Endothelial cell of hepatic sinusoid (primary cell): ENCODE results near the gene FMN1.

Experiments used
- in situ Hi-C: cut with HindIII; loops from 2 replicates; pipeline ENCODE4 v1.10.0; 2017; ENCODE audit warnings: low sequenced_read_pairs

Gene FMN1

DNA sequence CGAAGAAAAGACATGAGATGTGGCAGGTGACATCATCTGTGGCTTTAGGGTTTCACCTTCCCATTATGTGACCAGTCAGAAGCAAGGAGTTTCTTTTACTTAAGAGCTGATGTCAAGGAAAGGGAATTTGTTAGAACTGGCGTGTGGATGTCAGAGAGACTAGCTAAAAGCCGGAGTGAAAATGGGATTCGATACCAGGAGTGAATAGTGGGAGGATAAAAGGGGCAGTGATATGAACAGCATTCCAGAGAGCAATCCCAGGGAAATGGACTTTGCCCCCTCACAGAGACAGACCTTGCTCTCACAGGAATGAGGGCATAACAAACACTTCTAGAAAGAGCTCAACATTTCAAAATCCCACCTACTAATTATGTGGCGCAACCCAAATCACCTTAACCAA is 5.9 kb upstream of the FMN1 start:
- in situ Hi-C loops = no loop called here

DNA sequence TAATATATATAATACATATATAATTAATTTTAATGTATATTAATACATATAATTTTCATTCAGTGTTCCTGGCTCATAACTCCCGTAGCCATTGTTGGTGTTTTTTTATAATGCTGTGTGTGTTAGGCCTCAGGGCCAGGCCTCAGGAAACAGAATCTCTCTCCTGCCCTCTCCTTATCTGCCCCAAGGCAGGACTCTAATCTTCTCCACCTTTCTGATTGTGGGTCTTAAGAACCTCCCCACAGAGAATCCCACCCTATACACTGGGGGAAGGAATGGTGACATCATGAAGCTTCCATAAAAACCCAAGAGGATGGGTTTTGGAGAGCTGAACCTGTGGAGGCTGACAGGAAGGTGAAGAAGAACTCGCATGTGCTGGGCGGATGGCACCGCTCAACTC is 4.0 kb upstream of the FMN1 start:
- in situ Hi-C loops = no loop called here

DNA sequence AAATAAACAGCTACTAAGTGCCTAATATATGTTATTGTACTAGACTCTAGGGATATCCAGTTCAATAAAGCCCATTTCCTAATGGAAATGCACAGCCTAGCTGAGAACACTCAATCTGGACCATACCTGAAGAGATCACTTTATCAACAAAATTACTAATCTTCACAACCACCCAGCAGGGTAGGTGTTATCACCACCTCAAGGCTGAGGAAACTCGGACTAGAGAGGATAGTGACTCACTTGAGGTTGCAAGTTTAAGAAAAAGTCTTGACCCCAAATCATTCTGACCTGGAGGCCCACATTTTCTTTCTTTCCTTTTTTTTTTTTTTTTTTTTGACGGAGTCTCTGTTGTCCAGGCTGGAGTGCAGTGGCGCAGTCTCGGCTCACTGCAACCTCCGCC is 3.1 kb upstream of the FMN1 start:
- in situ Hi-C loops = no loop called here

DNA sequence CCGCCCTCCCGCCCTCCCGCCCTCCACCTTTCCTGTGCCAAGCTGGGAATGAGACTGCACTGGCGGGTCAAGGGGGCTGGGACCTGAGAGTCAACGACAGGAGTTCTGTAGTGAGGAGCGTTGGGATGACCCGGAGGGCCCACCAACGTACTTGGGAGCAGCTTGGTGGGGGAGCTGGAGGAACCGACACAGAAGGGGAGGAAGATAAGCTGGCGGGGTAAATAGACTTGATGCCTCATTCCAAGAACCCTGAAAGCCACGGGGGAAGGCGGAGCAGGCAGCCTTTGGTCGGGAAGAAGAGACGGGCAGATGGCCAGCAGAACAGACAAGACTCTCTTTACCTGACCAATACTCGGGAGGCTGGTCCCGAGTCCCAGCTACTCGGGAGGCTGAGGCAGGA is 277 bp downstream of the FMN1 start:
- in situ Hi-C loops = no loop called here

DNA sequence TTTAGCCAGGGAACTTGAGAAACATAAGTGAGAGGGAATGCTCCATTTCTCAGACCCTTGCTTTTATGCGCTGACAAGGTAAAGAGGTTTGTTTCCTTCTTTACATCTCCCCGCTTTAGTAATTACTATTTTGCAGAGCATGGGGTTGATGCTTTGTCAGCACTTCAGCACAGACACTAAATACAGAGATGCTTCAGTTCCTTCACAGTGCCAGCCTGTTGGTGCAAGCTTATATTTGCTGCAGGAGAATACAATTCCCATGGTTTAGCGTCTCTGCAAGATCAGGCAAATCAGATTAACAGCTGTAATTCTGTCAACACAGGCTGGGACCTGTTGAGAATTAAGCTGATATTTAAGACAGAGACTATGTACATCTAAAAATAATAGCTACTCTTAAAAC is 2.9 kb downstream of the FMN1 start:
- in situ Hi-C loops = no loop called here

DNA sequence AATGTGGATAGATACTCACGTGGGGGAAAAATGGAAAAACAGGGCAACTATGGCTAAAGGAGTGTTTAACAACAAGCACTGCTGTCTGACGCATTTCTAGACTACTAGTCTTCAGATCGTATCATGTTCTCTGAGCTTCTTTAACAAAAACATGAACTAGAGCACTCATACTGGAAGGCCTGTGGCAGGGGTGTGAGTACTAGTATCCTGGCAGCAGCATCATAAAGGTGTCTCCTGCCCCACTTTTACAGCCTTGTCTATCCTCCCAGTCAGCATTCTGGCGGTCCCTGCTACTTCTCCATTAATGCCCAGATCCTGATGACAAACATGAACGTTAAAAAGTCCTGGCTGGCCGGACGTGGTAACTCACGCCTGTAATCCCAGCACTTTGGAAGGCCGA is 4.0 kb downstream of the FMN1 start:
- in situ Hi-C loops = no loop called here

DNA sequence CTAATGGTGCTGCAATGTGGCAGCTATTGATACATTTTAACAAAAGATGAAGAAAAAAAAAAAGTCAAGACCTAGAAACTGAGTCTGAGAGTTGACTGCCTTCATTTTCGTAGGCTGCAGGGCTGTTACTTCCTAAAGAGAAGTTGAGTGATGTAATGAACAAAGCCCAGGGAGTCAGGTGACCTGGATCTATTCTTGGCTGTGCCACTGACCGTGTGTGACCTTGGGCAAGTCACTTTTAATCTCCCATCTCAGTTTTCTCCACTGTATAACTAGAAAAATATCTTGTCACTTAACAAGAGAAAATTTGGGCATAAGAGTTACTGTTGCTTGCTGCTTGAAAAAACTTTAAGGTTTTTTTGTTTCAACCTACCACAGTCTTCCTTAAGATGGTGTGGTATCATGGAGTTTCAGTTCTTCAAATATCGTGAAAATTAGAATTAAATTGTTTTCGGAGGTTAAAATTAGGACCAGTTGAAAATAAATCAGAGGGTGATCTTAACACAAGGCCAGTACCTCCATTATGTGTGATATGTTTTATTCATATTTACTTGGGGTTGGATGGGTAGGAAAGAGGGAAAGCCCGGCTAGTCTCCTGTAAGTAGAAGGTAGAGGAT is 5.8 kb downstream of the FMN1 start:
- in situ Hi-C loops = no loop called here

DNA sequence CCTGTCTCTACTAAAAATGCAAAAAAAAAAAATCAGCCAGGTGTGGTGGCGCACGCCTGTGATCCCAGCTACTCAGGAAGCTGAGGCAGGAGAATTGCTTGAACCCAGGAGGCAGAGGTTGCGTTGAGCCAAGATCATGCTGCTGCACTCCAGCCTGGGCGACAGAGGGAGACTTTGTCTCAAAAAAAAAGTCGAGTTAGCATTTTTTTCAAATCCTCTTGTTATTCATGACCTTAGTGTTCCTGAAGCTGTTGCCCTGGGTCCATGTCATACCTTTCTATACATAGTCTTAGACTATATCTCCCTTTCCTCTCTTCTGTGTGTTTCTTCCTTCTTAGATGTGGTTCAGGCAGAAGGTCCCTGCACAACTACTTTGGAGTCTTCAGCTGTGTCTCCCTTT is 6.4 kb downstream of the FMN1 start:
- in situ Hi-C loops = no loop called here

DNA sequence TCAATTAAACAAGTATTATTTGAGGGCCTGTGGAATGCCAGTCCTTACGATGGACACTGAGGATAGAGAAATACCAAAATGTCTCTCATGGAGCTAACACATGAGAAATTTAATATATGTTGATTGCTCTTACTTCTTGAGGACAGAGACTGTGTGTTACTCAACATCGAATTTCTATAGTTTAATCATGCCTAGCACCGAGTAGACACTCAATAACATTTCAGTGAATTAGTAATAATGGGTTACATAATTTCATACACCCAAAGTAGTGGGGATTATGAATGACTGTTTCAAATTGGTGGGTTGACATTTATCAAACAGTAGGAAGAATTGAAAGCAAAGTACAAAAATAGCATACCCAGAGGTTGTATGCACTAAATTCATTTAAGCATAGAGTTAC is 11.2 kb downstream of the FMN1 start:
- in situ Hi-C loops = no loop called here

DNA sequence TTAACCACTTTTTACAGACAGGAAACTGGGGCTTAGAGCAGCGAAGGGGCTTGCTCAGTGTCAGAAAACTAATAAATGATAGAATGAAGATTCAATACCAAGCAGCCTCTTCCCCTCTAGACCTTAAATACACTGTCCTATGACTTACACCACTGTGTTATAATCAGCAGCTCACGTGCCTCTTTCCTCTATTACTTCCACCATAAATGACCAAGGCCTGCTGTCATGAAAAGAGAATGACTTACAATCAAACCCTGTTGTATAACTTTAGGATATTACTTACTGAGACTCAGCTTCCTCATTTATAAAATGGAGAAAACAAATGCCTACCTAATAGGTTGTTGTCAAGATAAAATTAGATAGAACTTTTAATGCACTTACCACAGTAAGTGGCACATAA is 11.6 kb downstream of the FMN1 start:
- in situ Hi-C loops = no loop called here

DNA sequence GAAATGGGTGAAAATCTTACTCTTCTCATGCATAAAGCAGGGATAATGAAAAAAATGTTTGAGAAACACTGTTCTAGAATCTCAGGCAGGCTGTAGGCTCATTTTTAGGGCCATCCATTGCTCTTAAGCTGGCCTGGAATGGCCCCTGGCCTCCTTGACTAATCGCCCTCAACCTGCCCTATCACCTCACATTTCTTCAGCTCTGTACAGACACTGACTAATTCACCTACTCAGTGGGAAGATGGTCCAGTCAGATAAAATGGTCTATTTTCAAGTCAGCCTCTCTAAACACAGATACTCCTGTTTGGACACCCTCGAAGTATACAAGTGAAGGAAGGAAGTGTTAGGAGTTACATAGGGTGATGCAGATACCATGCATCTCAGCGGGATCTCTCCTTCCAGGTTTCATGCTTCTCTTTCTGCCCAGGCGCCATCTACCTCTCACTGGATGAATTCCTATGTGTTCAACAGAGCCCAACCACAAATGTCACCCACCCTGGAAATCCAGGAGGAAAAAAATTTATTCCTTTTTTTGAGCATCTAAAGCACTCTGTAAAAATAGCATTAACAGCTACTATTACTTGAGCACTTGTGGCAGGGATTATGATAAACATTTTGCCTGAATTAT is 12.1 kb downstream of the FMN1 start:
- in situ Hi-C loops = no loop called here

DNA sequence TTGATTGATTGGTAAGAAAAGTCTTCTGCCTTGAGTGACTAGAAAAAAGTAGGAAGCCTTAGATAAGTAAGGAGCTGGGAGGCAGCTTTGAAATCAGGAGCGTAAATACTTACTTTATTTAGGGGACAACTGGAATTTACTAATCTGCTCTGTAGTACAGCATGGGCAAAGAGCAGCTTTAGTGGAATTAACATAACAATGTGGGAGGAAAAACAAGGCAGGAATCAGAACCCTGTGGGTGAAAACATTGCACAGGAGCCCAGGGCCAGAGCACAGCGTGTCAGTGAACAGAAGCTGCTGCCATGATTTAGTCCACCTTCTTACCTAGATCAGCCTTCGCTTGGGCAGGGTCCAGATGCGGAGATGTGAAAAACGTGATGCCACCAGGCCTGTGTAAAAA is 14.6 kb downstream of the FMN1 start:
- in situ Hi-C loops = no loop called here

DNA sequence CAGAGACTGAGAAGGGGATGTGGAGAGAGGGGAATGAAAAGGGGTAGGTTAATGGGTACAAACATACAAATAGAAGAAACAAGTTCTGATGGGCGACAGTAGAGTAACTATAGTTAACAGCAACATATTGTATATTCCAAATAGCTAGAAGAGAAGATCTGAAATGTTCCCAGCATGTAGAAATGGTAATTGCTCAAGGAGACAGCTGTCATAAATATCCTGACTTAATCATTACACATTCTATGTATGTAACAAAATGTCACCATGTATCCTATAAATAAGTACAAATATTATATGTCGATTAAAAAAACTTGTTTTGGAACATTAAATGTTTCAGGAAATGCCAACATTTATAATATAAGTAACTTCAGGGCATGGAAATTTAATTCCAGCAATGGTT is 23.3 kb downstream of the FMN1 start:
- in situ Hi-C loops = no loop called here

DNA sequence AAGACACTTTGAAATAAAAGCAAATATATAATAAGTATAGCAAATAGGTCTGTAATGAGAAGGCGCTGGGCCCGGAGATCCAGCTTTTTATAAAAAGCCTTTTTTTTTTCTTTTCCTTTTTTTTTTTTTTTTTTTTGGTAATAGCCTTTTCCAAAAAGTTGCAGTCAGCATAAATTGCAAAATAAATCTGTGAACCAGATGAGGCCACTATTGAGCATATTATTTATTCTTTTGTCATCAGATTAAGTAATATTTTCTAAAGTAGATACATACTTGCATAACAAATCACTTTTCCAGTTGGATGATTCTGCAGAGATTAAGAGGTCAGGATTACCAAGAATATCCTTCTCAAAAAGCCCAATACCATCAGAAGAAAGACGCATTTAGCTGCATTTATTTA is 24.9 kb downstream of the FMN1 start:
- in situ Hi-C loops = no loop called here

DNA sequence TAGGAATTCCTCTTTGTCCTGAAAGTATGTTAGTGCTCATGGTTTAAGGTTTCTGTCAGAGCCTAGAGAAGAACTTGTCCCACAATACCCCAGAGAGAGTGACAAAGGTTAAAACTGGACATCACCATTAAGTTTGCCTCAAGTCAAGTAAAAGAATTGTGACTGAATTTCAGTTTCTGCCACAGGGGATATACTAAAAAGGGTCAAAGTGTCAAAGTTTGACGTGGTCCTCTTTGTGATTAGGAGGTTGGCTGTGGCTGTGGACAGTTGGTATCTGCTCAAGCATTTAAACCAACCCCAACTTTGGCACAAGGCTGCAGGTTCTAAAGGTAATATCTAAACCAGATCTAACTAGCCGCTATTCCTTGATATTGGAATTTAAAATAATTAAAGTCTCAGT is 26.1 kb downstream of the FMN1 start:
- in situ Hi-C loops = no loop called here

DNA sequence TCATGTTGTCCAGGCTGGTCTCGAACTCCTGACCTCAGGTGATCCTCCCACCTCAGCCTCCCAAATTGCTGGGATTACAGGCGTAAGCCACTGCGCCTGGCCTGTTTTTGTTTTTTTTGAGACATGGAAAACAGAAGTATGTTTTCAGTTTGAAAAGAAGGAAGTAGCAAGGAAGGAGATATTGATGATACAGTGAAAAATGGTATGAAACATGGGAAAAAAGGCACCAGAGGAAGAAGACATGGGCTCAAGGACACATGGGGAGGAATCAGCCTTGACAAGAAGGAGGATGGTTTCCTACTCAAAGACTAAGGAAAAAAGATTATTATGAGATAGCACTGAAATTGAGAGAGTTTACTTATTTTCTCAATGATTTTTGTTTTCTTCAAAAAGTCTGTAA is 30.7 kb downstream of the FMN1 start:
- in situ Hi-C loops = no loop called here

DNA sequence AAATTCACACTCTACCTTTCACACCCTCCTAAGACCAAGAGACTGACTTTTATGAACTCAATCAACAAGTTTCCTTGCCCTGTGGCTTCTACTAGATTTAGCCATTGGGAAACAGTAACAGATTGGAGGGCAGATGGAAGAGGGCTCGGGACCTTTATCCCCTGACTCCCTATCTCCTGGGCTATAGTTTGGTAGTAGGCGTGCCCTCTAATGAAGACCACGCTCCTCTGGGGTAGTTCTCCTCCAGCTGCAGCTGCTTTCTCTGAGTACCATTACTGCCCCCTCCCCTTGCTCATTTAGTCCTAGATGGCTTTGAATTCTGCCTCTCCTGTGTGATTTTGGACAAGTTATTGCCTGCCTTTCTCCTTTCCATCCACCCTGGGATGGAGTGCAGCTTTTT is 33.3 kb downstream of the FMN1 start:
- in situ Hi-C loops = no loop called here

DNA sequence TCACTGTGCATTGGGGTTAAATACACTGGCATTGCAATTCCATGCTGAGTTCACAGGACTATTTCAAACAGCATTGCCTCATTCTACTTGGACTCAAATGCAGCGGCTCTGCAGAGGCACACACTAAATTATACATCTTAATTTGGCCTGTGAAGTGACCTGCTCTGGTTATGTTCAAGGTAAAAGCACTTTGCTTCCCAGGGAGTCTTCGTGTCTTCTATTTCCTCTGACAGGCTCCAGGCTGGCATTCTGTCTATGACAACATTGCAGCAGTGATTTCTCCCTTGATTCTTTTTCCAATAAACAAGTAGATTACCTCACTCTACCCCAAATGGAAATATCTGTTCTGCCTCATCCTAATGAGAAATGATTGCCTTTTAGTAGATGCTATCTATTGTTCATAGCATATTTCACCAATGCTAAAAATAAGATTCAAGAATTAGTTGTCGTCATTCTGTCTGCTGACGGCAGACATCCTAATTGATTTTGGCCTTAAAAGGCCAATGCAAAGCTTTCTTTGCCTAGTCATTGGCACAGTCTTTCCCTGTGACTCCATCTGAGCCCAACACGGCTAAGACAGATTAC is 33.8 kb downstream of the FMN1 start:
- in situ Hi-C loops = no loop called here

DNA sequence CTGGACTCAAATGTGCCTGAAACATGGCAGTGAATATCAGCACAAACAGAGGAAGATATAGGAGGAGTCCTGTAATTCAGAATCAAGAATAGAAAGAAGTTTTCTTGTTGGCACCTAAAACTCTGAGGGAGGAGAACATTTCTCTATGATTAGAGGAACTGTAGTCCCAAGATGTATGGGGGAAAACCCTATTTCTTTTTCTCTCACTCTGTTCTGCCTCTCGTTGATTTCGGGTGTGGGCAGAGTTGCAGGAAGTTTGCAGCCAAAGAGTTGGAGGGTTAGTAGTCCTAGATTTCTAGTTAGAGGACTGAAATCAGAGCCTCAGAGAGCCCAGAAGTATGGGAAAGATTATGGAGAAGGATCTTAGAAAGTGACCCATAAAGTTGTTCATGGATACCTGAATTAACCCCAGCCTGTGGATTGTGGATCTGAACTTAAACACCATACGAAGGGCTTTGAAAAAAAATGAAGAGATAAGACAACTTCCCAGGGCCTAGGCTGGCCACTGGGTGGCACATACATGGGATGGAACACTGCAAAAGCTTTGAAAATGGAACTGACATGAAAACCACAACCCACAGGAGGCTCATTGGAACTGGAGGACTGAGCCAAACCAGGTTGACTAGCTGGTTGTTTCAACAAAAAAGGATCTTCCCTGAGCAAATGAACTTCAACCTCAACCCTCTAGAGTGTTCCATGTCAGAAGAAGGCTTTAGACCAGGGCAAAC is 34.6 kb downstream of the FMN1 start:
- in situ Hi-C loops = no loop called here

DNA sequence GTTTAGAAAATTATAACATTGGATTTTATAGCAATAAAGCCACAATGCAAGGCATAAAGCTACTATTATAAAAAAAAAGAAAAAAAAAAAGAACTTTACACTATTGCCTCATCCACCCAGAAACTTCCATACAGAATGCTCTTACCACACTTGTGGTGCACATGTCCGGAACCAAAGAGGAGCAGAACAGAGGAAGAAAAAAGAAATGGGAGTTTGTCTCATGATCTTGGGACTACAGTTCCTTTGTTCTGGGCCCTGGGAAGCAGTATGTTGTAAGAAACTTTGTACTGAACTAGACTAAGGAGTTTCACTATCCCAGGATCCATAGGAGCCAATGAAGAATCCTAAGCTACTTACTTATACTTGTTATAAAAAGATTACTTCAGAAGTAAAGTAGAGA is 36.1 kb downstream of the FMN1 start:
- in situ Hi-C loops = no loop called here

DNA sequence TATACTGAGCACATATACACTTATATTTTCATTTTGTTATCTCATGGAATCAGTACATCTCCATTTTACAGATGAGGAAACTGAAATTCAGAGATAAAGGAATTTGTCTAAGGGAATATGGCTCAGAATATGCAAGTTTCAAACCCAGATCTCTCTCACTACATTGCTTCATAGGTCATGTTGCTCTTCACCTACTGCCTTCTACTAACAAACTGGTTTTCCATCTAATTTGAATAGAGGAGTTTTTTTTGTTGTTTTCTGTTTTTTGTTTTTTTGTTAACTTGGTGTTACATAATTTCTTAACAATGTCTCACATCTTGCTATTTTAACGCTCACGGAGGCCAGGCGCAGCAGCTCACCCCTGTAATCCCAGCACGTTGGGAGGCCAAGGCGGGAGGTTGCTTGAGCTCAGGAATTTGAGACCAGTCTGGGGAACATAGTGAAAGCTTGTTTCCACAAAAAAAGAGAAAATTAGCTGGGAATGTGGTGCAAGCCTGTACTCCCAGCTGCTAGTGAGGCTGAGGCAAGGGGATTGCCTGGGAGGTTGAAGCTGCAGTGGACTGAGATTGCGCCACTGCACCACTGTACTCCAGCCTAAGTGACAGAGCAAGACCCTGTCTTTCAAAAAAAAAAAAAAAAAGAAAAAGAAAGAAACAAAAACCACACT is 37.0 kb downstream of the FMN1 start:
- in situ Hi-C loops = no loop called here
